ENCODE data around the gene NRGN.

The NRGN gene

GRCh38 chr11:124736736-124737135, 3.0 kb upstream of the NRGN start:
- TF ChIP-seq CEBPB (IDR thresholded peaks at IDR 0.05), result no peak

GRCh38 chr11:124737638-124738305, 2.0 kb upstream of the NRGN start:
- TF ChIP-seq, protein P1, sequence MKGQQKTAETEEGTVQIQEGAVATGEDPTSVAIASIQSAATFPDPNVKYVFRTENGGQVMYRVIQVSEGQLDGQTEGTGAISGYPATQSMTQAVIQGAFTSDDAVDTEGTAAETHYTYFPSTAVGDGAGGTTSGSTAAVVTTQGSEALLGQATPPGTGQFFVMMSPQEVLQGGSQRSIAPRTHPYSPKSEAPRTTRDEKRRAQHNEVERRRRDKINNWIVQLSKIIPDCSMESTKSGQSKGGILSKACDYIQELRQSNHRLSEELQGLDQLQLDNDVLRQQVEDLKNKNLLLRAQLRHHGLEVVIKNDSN (IDR thresholded peaks at IDR 0.05), result no peak
- TF ChIP-seq EGR1 (IDR thresholded peaks at IDR 0.05) (no peak), TCF12 (IDR thresholded peaks at IDR 0.05; ENCODE audit: low read depth) (no peak), EP300 (IDR thresholded peaks at IDR 0.05; ENCODE audit: borderline replicate concordance) (no peak), YY1 (IDR thresholded peaks at IDR 0.05; ENCODE audit: low read depth) (no peak), TEAD4 (IDR thresholded peaks at IDR 0.05) (no peak), NFIC (IDR thresholded peaks at IDR 0.05) (no peak), CEBPB (IDR thresholded peaks at IDR 0.05) (no peak), ZBTB7A (IDR thresholded peaks at IDR 0.05; ENCODE audit: low read depth) (no peak), TAF1 (IDR thresholded peaks at IDR 0.05; ENCODE audit: low read depth) (no peak), FOXM1 (IDR thresholded peaks at IDR 0.05; ENCODE audit: borderline replicate concordance, low read depth) (no peak), CREB1 (IDR thresholded peaks at IDR 0.05; ENCODE audit: low read depth) (no peak), RAD21 (IDR thresholded peaks at IDR 0.05; ENCODE audit: low read depth) (no peak)
- TF ChIP-seq, protein P2, sequence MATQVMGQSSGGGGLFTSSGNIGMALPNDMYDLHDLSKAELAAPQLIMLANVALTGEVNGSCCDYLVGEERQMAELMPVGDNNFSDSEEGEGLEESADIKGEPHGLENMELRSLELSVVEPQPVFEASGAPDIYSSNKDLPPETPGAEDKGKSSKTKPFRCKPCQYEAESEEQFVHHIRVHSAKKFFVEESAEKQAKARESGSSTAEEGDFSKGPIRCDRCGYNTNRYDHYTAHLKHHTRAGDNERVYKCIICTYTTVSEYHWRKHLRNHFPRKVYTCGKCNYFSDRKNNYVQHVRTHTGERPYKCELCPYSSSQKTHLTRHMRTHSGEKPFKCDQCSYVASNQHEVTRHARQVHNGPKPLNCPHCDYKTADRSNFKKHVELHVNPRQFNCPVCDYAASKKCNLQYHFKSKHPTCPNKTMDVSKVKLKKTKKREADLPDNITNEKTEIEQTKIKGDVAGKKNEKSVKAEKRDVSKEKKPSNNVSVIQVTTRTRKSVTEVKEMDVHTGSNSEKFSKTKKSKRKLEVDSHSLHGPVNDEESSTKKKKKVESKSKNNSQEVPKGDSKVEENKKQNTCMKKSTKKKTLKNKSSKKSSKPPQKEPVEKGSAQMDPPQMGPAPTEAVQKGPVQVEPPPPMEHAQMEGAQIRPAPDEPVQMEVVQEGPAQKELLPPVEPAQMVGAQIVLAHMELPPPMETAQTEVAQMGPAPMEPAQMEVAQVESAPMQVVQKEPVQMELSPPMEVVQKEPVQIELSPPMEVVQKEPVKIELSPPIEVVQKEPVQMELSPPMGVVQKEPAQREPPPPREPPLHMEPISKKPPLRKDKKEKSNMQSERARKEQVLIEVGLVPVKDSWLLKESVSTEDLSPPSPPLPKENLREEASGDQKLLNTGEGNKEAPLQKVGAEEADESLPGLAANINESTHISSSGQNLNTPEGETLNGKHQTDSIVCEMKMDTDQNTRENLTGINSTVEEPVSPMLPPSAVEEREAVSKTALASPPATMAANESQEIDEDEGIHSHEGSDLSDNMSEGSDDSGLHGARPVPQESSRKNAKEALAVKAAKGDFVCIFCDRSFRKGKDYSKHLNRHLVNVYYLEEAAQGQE (IDR thresholded peaks at IDR 0.05; ENCODE audit: low read depth), result no peak
- TF ChIP-seq, protein P3, sequence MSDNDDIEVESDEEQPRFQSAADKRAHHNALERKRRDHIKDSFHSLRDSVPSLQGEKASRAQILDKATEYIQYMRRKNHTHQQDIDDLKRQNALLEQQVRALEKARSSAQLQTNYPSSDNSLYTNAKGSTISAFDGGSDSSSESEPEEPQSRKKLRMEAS (IDR thresholded peaks at IDR 0.05), result no peak

DNA sequence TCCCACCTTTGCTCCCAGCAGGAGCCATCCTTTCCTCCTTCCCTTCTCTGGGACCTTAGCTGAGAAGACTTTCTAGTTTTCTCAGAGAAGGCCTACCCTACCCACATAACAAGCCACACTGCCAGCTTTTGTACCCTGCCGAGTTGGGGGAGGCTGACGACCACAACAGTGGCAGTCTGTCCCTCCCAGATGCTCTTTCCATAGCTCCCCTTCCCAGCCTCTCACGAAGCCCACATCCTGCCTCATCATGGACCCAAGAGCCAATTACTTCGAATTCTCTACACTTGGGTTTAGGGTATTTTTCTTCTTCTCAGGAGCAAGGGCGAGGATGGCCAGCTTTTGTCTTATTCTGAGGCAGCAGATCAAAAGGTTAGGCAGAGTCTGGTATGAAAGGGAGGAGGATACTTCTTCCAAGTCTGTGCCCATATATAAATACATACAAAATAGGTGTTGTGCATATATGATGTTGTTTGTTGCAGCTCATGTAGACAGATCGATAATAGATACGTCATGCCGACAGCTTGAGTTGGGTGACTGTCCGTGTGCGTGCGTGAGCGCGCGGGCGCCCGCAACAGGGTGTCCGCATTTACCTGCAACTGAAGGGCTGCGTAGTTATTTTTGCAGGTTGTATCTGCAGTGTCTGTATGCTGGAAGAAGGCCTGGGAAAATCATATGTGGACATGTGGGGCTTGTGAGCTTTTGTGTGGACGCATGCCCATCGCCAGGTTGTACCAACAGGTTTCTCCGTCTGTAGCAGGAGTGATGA, 846 bp upstream of the NRGN start:
- TF ChIP-seq TAF1 (IDR thresholded peaks at IDR 0.05; ENCODE audit: low read depth), result no peak
- TF ChIP-seq TCF12 (IDR thresholded peaks at IDR 0.05; ENCODE audit: low read depth), result no peak
- no peak for TF ChIP-seq FOXM1 (IDR thresholded peaks at IDR 0.05; ENCODE audit: borderline replicate concordance, low read depth)
- TF ChIP-seq NFIC (IDR thresholded peaks at IDR 0.05), result no peak
- TF ChIP-seq EGR1 (IDR thresholded peaks at IDR 0.05), result no peak
- TF ChIP-seq, protein P1 (IDR thresholded peaks at IDR 0.05), result no peak
- no peak for TF ChIP-seq YY1 (IDR thresholded peaks at IDR 0.05; ENCODE audit: low read depth)
- no peak for TF ChIP-seq ZBTB7A (IDR thresholded peaks at IDR 0.05; ENCODE audit: low read depth)
- no peak for TF ChIP-seq CEBPB (IDR thresholded peaks at IDR 0.05)
- TF ChIP-seq CREB1 (IDR thresholded peaks at IDR 0.05; ENCODE audit: low read depth), result no peak

DNA sequence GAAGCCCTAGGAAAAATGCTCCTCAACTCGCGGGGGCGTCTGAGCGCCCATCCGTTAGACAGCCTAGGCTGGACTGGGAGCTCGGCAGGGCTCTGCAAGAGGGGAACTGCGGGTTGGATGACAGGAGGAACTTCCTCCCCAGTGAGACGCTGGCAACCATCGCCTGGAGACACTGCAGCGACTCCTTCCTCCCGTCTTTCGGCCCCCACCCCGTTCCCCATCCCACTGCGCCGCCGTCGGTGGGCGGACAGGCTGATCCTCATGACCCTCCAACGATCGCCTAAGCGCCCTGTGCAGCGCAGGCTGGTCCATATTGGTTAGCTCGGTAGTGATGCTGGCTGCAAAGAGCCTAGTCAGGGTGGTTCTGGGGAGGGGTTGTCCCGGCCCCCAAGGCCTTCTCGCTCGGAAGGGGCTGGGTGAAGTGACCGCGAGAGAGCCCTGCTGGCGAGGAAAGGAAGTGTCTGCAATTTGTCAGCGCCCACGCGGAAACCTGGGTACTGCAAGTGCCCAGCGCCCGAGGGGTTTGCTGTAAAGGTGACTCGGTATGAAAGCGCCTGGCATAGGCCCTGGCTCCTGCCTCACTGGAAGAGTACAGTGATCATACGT, 638 bp downstream of the NRGN start:
- TF ChIP-seq TAF1 (IDR thresholded peaks at IDR 0.05; ENCODE audit: low read depth) (no peak), ZBTB7A (IDR thresholded peaks at IDR 0.05; ENCODE audit: low read depth) (no peak), YY1 (IDR thresholded peaks at IDR 0.05; ENCODE audit: low read depth) (no peak), EP300 (IDR thresholded peaks at IDR 0.05; ENCODE audit: borderline replicate concordance) (no peak)
- TF ChIP-seq, protein P3 (IDR thresholded peaks at IDR 0.05), result no peak

DNA sequence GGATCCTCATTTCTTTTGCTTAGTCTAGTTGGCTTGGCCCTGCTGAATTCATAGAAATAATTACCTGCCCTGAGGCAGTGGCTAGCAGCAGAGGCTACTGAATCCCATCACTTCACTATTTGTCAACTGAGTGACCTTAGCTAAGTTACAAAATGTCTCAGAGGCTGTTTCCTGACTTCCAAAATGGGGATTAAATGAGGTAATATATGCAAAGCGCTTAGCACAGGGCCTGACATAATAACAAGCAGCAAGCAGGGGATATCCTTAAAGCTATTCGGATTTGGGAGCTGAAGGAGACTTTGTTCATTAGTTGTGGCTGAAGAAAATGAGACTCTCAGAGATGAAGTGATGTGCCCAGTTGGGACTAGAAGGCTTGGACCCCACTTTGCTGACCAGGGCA, 2.8 kb downstream of the NRGN start:
- no peak for TF ChIP-seq ZBTB7A (IDR thresholded peaks at IDR 0.05; ENCODE audit: low read depth)
- TF ChIP-seq YY1 (IDR thresholded peaks at IDR 0.05; ENCODE audit: low read depth), result no peak
- TF ChIP-seq TCF12 (IDR thresholded peaks at IDR 0.05; ENCODE audit: low read depth), result no peak
- TF ChIP-seq, protein P2 (IDR thresholded peaks at IDR 0.05; ENCODE audit: low read depth), result no peak
- TF ChIP-seq NFIC (IDR thresholded peaks at IDR 0.05), result no peak
- TF ChIP-seq CREB1 (IDR thresholded peaks at IDR 0.05; ENCODE audit: low read depth), result no peak
- TF ChIP-seq CEBPB (IDR thresholded peaks at IDR 0.05), result no peak
- TF ChIP-seq TEAD4 (IDR thresholded peaks at IDR 0.05), result no peak
- no peak for TF ChIP-seq EGR1 (IDR thresholded peaks at IDR 0.05)
- TF ChIP-seq, protein P1 (IDR thresholded peaks at IDR 0.05), result no peak
- TF ChIP-seq TAF1 (IDR thresholded peaks at IDR 0.05; ENCODE audit: low read depth), result no peak
- TF ChIP-seq FOXM1 (IDR thresholded peaks at IDR 0.05; ENCODE audit: borderline replicate concordance, low read depth), result no peak
- TF ChIP-seq RAD21 (IDR thresholded peaks at IDR 0.05; ENCODE audit: low read depth), result no peak
